ENCODE results near the gene EEF1AKMT4.

EEF1AKMT4 gene

GRCh38 chr3:184209146-184209923 is 40.1 kb upstream of the EEF1AKMT4 start:
- TF ChIP-seq GABPA (IDR thresholded peaks at IDR 0.05; ENCODE audit: low read depth) (no peak), CTCF (IDR thresholded peaks at IDR 0.05; ENCODE audit: insufficient read depth, low read length) (no peak), SPI1 (IDR thresholded peaks at IDR 0.05; ENCODE audit: borderline replicate concordance, low read depth) (no peak), POLR2AphosphoS5 (IDR thresholded peaks at IDR 0.05; ENCODE audit: low read depth) (no peak)
- TF ChIP-seq, protein P1, sequence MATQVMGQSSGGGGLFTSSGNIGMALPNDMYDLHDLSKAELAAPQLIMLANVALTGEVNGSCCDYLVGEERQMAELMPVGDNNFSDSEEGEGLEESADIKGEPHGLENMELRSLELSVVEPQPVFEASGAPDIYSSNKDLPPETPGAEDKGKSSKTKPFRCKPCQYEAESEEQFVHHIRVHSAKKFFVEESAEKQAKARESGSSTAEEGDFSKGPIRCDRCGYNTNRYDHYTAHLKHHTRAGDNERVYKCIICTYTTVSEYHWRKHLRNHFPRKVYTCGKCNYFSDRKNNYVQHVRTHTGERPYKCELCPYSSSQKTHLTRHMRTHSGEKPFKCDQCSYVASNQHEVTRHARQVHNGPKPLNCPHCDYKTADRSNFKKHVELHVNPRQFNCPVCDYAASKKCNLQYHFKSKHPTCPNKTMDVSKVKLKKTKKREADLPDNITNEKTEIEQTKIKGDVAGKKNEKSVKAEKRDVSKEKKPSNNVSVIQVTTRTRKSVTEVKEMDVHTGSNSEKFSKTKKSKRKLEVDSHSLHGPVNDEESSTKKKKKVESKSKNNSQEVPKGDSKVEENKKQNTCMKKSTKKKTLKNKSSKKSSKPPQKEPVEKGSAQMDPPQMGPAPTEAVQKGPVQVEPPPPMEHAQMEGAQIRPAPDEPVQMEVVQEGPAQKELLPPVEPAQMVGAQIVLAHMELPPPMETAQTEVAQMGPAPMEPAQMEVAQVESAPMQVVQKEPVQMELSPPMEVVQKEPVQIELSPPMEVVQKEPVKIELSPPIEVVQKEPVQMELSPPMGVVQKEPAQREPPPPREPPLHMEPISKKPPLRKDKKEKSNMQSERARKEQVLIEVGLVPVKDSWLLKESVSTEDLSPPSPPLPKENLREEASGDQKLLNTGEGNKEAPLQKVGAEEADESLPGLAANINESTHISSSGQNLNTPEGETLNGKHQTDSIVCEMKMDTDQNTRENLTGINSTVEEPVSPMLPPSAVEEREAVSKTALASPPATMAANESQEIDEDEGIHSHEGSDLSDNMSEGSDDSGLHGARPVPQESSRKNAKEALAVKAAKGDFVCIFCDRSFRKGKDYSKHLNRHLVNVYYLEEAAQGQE (IDR thresholded peaks at IDR 0.05; ENCODE audit: insufficient replicate concordance, low read depth): no peak
- peaks cover 3% of the 10 kb centered on the region for H3K27me3 ChIP-seq (ENCODE audit: insufficient read depth, poor library complexity, severe bottlenecking)
- no peak overlapping the region for H3K4me3 ChIP-seq (replicated peaks; ENCODE audit: insufficient read depth, low read length)
- DNase-seq (ENCODE audit: low read depth in 1 of 2, low spot score in 1 of 2): no peak
- no peak overlapping the region for H3K27ac ChIP-seq (replicated peaks)

- H3K27me3 ChIP-seq (ENCODE audit: insufficient read depth, poor library complexity, severe bottlenecking): peaks cover 7% of the 10 kb centered on the region
- TF ChIP-seq SPI1 (IDR thresholded peaks at IDR 0.05; ENCODE audit: borderline replicate concordance, low read depth) (no peak), POLR2AphosphoS5 (IDR thresholded peaks at IDR 0.05; ENCODE audit: low read depth) (no peak), CTCF (IDR thresholded peaks at IDR 0.05; ENCODE audit: insufficient read depth, low read length) (no peak), GABPA (IDR thresholded peaks at IDR 0.05; ENCODE audit: low read depth) (no peak)
- TF ChIP-seq, protein P1 (IDR thresholded peaks at IDR 0.05; ENCODE audit: insufficient replicate concordance, low read depth): no peak
- no peak for DNase-seq (ENCODE audit: low read depth in 1 of 2, low spot score in 1 of 2)
- H3K4me3 ChIP-seq (replicated peaks; ENCODE audit: insufficient read depth, low read length): no peak overlapping the region
- no peak overlapping the region for H3K27ac ChIP-seq (replicated peaks)
Measured at GRCh38 chr3:184211297-184211696, 38.2 kb upstream of the EEF1AKMT4 start.

DNA sequence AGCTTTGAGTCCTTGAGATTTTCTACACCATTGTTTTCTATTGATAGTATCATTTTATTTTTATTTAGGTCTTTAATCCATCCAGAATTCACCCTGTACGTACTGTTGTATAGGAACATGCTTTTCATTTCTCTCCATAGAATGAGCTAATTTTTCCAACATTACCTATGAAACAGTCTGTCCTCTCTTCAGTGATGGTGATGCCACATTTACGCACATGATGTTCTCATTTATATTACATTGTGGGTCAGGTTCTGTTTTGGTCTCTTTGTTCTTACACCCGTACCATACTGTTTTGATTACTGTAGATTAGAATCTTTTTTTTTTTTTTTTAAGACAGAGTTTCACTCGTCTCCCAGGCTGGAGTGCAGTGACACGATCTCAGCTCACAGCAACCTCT is 37.8 kb upstream of the EEF1AKMT4 start:
- no peak for DNase-seq (ENCODE audit: low read depth in 1 of 2, low spot score in 1 of 2)
- no peak overlapping the region for H3K4me3 ChIP-seq (replicated peaks; ENCODE audit: insufficient read depth, low read length)
- no peak for TF ChIP-seq GABPA (IDR thresholded peaks at IDR 0.05; ENCODE audit: low read depth)
- no peak for TF ChIP-seq SPI1 (IDR thresholded peaks at IDR 0.05; ENCODE audit: borderline replicate concordance, low read depth)
- TF ChIP-seq, protein P1 (IDR thresholded peaks at IDR 0.05; ENCODE audit: insufficient replicate concordance, low read depth): no peak
- TF ChIP-seq CTCF (IDR thresholded peaks at IDR 0.05; ENCODE audit: insufficient read depth, low read length): no peak
- no peak for TF ChIP-seq POLR2AphosphoS5 (IDR thresholded peaks at IDR 0.05; ENCODE audit: low read depth)
- H3K27me3 ChIP-seq (ENCODE audit: insufficient read depth, poor library complexity, severe bottlenecking): peaks cover 7% of the 10 kb centered on the region
- no peak overlapping the region for H3K27ac ChIP-seq (replicated peaks)
